ENCODE results near the gene MYO1B.
A peak's percentile ranks its signal among the peaks of the same experiment; 100 is the strongest.

MYO1B gene

DNA sequence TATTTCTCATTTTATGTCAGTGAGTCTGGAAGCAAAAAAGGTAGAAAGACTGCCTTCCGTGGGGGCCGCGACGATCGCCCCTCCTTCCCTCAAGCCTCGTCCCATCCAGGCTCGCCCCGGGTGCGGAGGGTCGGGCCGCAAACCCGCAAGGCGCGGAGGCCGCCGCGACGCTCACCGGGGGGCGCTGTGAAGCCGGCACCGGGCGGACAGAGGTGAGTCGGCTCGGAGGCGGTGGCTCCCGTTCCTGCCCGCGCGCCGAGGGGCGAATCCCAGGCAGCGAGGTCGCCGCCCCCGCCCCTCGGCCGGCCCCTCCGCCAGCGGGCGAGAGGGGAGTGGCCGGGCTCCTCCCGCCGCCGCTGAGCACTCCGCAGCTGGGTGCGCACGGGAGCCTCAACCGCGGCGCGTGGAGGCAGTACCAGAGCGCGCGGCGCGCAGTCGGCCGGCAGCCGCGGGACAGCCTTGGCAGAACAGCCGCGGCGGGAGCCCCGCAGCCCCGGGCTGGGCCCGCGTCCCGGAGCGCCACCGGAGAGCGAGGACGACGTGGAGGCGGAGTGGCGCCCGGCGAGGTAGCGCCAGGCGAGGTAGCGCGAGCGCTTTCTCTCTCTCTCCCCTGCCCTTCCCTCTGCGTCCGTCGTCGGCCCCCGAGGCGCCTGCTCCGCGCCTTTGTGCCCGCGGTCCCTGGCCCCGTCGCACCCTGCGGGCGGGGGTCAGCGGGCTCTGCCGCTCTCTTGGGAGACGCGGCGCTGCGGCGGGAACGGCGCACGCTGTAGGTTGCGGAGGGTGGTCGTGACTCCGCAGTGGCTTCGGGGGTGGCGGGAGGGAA lies at the start of gene MYO1B:
Gene MYO1B (plus strand): TSS at position 359 of the 823 bp plus-strand sequence. CDS start 31,492 bp downstream, outside the sequence.
- peak; percentile 6 to 42 (median 28) for DNase-seq

DNA sequence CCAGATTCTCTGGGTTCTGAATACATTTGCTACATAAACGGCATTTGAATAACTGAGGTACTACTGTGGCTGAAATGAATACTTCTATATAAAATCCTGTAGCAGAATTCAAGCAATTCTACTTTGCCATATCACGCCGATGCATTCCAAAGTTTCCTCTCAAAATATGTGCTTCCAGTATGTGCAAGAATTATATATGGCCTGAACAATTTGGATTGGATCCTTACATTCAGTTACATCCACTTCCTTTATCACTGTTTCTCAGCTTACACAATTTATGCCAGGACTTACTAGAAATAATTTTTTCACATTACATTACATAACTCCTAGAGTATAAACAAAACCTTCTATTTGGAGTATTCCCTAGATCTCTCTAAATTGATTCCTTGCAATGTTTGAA lies 48.1 kb upstream of the MYO1B start:
- no peak for DNase-seq

DNA sequence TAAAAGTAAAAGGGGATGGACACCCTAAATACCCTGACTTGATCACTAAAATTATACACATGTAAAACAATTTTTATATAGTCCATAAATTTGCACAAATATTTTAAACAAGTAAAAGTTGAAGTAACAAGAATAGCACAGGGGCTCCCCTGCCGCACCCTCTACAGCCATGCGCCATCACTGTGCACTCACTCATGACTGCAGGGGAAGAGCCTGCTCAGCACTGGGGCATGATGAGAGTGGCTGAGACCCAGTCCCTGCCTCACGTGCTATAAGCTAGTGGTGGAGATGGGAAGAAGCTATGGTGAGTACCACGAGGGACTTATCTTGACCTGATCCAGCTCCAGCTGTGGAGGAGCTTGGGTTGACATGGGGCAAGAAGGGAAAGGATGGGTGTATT lies 46.9 kb upstream of the MYO1B start:
- no peak for DNase-seq

DNA sequence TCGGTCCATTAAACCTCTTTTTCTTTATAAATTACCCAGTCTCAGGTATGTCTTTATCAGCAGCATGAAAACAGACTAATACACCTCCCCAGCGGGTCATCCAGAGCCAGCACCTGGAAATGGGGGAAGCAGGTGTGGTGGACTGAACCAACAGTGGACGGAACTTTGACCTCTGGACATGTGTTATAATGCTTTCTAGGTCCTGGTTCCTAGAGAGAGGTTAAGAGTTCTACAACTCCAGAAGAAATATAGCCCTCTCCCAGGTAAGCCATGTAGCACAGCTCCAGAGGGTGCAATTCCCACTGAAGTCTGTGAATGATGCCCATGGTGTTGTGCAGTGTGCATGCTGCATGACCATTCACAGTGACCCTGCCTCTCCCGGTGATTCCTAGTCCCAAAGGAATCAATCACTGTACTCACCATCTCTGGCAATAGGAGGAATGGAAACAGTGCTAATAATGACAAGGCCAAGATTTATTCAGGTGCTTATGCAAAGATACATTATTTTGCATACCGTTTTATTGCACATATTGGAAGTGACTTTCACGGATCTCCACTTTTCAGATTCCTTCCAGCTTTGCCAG lies 45.2 kb upstream of the MYO1B start:
- DNase-seq = no peak

DNA sequence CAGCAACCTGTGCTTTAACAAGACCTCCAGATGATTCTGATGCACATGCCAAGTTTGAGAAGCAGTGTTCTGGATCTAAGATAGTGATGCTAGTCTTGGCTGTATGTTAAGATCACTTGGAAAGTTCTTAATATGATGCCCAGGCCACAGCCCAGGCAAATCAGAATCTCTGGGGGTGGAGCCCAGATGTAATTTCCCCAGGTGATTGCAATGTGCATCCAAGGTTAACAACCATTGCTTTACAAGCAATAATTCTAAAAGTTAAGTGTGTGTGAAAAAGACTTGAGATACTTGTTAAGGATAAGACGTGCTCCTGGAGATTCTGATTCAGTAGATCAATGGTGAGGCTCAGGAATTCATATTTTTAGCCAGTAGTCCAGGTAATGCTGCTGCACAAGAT lies 44.3 kb upstream of the MYO1B start:
- DNase-seq = no peak

DNA sequence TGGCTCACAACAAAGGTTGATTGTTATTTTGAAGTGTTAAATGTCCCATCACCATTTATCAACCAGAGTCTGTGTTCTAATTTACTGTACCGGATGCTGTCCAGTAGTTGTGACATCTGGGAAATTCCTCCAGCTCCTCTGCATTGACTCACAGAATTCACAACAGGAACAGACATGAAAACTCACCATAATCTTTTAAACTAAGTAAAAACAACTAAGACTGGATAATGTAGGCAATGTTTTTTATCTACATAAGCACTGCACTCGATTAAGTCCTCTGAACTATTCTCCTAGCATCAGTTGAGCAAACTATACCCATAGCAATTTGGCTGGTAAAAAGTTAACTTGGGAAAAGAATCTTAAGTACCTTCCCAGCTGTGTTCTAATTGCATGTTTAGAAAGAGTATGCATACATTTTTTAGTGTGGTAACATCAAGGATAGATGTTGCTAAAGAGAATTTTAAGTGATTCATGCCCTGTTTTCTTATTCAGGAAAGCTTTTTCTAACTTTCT lies 42.9 kb upstream of the MYO1B start:
- no peak for DNase-seq

DNA sequence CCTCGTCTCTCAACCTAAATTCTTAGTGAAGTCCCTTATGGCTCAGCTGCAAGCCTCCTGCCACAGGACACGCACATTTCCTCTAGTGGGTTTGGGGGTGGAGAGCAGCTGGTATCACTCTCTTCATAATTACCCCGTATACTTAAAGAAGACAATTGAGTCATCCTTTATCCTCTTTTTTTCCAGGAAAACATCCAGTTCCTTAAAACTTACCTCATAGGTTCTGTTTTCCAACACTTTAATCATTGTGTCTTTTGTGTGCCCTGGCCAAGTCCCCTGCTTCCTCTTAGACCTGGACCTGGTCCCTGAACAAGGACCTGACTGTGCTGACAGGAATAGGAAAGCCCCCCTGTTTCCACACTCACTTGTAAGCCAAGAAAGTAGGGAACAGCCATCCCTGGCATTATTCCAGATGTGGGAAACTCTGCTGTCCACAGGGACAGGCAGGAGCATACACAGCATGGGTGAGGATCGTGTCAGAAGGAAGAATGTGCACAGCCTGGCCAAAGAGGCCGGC lies 42.3 kb upstream of the MYO1B start:
- DNase-seq = no peak

DNA sequence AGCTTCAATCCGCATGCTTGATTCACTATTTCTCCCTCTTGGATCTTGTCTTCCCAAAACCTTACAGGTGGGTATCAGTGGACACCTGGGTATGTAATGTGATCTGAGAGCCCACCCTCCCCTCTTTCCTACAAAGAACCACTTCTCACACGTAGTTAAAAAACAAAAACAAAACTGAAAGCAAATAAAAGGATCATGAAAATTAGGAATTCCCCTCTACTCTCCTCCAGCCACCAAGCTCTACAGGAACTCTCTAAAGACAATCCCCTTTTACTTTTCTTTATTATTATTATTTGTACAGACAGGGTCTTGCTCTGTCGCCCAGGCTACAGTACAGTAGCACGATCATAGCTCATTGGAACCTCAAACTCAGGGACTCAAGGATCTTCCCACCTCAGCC lies 40.8 kb upstream of the MYO1B start:
- DNase-seq = no peak

DNA sequence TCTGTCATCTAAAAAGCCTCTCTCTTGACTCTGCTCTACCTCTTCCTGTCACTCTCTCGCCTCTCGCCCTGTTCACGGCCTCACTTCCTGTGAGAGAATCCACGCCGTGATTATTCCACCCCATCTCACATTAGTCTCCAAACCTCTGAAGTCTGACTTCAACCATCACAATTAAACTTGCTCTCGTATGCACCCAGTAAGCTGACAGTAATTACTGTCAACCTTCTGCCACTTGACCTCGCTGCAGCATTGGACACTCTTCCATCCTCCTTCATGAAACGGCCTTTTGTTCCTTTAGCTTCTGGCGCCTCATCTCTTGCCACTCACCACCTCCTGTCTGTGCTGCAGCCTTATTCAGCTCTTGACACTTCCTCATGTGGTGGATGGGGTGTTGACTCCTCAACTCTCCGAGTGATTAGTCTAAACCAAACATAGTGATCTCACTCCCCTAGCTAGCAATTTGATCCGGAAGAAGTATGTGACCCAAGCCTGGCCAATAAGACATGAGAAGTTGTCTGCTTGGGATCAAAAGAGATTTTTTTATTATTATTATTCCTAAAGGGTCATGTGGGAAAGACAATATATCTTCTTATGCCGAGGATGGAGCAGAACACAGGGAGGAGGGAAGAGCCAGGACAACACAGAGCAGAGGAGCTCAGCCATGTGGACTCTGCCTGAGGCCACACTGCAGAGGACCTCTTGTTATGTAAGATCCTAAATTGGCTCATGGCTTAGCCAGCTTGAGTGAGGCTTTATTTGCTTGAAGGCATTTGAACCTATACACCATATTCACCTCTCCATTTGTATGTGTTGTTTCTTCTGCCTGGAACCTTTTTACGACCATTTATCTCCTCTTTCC lies 38.4 kb upstream of the MYO1B start:
- peak in 3 of 6 experiments; percentile 5 to 58 (median 26) for DNase-seq

DNA sequence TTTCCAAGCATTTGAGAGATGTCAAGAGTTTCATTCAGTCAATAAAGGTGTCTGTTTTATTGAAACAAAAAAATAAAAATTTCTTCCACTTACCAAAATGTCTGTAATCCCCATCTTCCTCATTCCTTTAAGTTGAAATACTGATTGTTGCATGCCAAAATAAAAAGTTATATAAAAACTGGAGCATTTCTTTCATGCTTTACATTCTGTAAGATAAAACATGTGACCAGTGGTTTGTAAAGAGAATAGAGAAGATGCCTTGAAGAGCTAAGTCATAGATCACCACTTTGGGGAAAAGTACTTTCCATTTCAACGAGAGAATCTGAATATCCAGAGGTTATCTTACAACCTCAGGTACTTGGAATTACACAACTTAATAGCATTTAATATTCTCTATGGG lies 35.9 kb upstream of the MYO1B start:
- DNase-seq = no peak

DNA sequence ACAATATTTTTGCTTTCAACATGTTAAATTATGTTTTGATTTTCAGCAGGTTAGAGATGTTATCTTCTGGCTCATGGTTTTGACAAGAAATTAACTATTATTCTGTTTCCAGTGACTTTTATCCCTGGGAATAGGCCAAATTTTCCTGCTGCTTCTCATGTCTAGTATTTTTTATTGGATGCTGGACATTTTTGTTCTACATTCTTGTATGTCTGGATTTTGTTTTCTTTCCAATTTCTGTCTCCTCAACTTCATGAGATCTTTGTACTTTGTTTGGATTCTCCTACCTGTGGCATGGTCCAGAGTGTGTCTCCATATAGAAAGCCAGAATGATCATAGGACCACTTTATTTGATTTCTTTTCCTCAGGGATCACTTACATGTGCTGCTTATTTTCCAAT lies 33.1 kb upstream of the MYO1B start:
- no peak for DNase-seq

DNA sequence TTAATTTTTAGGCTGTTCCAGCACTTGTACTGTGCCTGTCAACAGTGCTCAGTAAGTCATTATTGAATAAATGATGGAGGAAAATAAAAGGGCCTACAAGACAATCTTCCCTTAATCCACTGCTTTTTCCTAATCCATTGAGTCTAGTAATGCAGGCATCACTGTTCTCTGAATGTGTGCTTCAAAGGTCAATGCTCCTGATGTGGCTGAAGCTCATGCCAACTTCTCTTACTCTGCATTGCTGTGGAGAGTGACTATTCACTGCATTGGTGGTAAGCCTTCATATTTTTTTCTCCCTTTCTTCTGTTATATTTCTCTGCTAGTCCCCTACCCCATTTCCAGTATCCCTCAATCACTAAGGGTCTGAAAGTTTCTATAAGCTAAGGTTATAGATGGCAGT lies 31.9 kb upstream of the MYO1B start:
- no peak for DNase-seq

DNA sequence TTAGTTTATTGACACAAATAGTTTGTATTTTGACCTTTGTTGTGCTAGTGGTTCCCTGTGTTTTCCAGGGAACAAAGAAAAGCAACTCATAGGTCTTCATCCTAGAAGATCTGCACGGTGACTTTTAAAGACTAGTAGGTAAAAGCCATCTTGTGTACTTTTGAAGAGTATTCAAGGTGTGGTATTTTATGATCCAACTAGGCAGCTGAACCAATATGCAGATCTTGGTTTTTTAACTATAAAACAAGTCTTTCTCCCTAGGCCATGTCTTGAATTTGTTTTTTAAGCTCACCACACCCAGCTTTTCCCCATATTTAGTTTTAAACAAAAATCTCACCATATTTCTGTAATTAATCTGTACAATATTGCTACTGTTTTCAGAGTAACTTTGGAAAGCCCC lies 30.0 kb upstream of the MYO1B start:
- DNase-seq = no peak

DNA sequence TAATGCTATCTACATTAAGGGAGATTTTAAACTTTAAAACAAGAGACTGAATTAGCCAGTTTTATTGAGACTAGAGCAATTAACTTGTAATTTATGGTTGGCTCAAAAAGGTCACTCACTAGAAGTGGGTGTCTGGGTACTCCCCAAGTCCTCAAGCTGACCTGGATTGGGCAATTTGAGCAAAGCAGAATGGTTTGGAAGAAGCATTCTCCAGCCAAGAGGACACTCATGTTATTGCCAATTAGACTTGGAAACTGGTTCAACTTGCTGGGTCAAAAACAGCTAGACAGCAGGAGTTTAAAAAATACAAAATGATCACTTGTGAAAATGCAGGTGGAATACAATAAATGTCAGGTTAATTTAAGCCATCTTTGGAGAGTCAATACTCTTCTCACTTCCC lies 29.5 kb upstream of the MYO1B start:
- no peak for DNase-seq

DNA sequence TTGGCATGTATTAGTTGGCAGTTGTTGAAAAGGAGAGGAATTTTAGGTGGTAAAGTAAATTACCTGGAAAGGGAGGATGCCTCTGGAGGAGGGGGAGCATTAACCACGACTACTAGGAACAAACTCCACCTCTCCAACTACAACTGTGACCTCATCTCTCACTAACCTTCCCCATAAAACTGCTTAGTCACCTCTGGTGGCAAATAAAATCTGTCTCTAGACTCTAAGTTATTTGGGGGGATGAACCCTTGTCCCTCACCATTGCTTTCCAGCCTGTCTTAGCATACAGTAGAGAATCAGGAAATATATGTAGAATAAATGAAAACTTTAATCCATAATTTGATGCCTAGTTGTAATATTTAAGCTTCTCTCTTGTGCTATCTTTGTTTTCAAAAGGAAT lies 27.6 kb upstream of the MYO1B start:
- DNase-seq = no peak

DNA sequence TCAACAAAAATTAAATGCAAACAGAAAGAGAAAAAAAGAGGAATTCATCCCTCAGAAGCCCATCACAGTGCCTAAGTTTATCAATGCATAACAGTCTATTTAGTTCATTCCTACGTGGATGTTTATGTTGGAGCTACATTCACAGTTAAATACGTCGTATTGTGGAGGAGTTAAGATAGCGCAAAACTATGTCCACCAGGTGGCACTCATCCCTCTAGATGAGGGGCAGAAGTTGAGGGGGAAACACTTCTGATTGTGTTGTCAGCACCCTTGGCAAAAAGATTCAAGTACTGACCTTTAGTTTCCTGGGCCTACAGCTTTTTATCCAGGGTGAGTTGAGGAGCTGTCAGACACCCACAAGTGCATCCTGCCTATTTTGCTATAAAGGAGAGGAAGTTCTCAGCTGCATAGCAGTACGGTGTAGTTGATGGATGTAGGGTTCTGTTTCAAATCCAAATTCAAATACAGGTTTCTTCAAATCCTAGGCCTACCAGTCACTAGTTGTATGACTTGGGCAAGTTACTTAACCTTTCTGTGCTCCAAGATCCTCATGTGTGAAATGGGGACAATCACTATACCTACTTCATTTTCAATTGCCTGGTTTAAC lies 26.8 kb upstream of the MYO1B start:
- peak in 1 of 6 experiments; percentile 10 for DNase-seq

DNA sequence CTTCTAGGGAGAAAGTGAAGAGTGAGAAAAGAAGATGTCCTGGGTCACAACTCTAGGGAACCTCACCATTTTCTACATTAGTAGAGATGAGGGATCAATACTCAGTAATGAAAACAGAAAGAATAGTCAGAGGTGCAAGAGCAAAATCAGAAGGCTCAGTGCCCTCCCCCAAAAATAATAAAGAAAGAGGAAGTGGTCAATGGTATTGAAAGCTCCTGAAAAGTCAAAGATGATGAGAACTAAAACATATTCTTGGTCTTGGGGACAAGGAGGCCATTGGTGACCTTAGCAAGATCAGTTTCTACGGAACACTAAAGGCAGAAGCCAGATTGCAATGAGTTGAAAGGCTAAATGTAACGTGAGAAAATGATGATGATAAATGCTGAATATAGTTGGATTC lies 24.5 kb upstream of the MYO1B start:
- no peak for DNase-seq

DNA sequence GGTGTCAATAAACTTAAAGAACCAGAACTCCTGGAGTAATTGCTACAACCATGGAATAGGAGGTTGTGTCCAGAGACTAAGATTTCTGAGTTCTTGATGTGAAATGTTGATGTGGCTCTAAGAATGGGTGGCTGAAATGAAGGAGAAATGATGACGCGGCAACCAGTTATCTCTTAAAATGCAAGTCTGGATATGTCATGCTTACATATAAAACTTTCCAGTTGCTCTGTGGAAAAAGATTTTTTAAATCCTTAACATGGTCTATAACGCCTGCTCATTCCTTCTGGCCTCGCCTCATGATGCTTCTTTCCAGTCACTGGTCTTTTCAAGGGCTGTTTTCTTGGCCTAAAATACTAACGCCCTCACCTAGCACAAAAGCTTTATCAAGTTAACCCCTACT lies 23.5 kb upstream of the MYO1B start:
- no peak for DNase-seq

DNA sequence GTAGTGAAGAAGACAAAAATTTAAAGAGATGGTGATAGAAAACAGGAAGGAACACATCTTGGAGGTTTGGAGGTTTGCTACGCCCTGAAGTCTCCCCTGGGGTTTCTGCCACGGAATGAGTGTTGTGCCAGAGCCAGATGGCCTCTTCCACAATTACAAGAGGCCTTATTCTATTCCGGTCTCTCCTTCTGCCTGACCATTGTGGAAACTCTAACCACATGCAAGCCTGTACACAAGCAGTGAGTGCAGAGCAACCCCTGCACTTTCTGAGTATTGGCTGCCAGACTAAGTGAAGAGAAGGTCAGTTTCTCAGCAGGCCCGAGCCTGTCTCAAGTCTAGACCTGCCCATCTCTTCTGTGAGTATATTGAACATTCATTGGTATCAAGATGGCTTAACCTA lies 22.7 kb upstream of the MYO1B start:
- DNase-seq = no peak

DNA sequence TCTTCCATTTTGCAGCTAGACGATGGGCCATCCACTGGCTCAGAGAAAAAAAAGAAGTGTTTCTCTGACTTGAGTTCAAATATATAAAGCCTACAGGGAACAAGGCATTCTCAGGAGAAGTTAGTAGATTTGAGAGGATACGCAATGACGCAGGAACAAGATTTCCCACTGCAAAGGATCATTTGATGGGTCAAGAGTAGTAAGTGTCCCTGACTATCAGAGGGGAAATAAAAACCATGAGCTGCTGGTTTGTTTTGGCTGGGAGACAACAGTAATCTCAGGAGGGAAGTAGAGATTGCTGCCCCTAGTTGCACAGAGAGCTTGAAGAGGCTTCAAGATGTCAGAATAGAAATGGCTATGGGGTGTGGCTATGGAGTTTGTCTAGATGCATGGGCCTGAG lies 22.3 kb upstream of the MYO1B start:
- no peak for DNase-seq

DNA sequence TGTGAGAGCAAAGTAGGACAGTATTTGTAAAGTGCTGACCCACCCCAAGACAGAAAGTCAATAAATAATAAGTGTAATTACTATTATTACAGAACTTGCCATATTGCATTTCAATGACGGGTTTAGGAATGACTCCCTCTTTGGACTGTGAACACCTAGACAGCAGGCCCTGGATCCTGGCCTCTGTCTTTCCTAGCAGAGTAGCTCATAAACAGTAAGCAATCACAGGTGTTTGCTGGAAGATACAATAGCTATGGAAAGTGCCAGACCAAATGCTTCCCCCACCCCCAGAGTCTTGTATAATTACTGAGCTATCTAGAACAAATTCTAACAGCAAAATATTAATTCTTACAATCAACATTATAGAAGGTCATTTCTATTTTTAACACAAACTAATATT lies 20.1 kb upstream of the MYO1B start:
- no peak for DNase-seq

DNA sequence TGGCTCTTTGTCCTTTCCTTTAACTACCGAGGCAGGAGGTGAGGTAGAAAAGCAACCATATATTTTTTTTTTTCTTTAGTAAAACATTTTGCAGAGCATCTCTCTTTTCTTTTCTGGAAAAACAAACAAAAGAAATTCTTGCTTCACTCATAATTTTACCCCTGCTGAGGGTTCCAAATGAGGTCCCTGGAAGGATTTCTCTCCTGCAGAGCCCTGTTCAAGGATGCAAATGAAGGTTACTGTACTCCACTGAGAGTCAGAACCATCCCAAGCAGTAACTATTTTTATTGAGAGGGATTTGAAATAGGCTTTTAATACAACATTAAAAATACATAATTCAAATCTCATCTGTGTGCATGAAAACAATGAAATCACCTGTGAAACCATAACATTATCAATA lies 19.5 kb upstream of the MYO1B start:
- DNase-seq = no peak

DNA sequence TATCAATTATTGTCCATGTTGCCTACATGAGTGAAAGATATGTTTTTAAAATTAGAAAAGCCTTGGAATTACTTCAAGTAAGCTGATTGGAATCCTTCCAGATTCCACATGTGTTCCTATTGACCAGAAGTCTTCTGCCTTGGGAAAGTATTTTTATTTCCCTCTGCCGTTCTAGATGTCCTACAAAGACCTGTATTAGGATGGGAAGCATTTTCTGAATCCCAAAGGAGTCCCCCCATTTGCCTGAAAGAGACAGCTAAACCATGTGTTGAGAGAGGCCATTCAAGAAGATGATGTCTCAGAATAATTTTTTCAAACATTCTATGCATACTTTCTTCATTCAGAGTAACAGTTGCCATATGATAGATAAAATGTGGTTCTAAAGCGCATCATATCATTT lies 19.0 kb upstream of the MYO1B start:
- no peak for DNase-seq
